Measurements from ENCODE around the gene LCE4A. TPM values are rescaled to one million over a fixed set of nuclear protein-coding genes. Genes with fewer than 3 reads are reported as not detected.

LCE4A gene
- total RNA-seq, 1 experiment from 2014 or later = not detected

GRCh38 chr1:152743371-152744145, 35.6 kb downstream of the LCE4A start:
- POLR2A ChIA-PET = no interaction called here
- no peaks in the 10 kb centered on the region for H3K36me3 ChIP-seq (ENCODE audit: control insufficient read depth, insufficient read depth, low read length)
- Mint-ChIP-seq H3K27ac (ENCODE audit: unreplicated experiment) (no peak overlapping the region), H3K36me3 (ENCODE audit: insufficient read depth, unreplicated experiment) (no peaks in the 10 kb centered on the region), H3K27me3 (ENCODE audit: insufficient read depth, unreplicated experiment) (no peaks in the 10 kb centered on the region), H3K9me3 (ENCODE audit: unreplicated experiment) (no peaks in the 10 kb centered on the region), H3K4me3 (ENCODE audit: unreplicated experiment) (no peak overlapping the region), H3K4me1 (ENCODE audit: low read depth, unreplicated experiment) (peaks cover 22% of the 10 kb centered on the region)
- CTCF ChIA-PET = no interaction called here
- H3K27me3 ChIP-seq (replicated peaks; ENCODE audit: control insufficient read depth, insufficient read depth, low read length) = no peaks in the 10 kb centered on the region
- no TSS peak for BruUV-seq (replicated peaks)
- no peak for TF ChIP-seq CTCF (IDR thresholded peaks at IDR 0.05; ENCODE audit: insufficient read depth in 1 of 2, low read depth in 1 of 2, low read length in 1 of 2, severe bottlenecking in 1 of 2, unreplicated experiment in 1 of 2)
- no peak for DNase-seq
- intact Hi-C loops (cut with micrococcal nuclease; ENCODE audit: unreplicated experiment) = no loop called here
- H3K4me3 ChIP-seq (ENCODE audit: low read depth, low read length) = no peak overlapping the region
- H3K4me1 ChIP-seq = peaks cover 25% of the 10 kb centered on the region
- H3K9me3 ChIP-seq = no peaks in the 10 kb centered on the region

GRCh38 chr1:152745289-152745704, 37.3 kb downstream of the LCE4A start:
- H3K4me1 ChIP-seq = peaks cover 25% of the 10 kb centered on the region
- no peaks in the 10 kb centered on the region for H3K9me3 ChIP-seq
- no TSS peak for BruUV-seq (replicated peaks)
- ChIA-PET POLR2A (no interaction called here), CTCF (no interaction called here)
- H3K4me3 Mint-ChIP-seq (ENCODE audit: unreplicated experiment) = peak overlapping the region; percentile 36
- no peaks in the 10 kb centered on the region for H3K36me3 Mint-ChIP-seq (ENCODE audit: insufficient read depth, unreplicated experiment)
- H3K4me1 Mint-ChIP-seq (ENCODE audit: low read depth, unreplicated experiment) = peaks cover 22% of the 10 kb centered on the region
- H3K4me3 ChIP-seq (ENCODE audit: low read depth, low read length) = no peak overlapping the region
- no peaks in the 10 kb centered on the region for H3K27me3 ChIP-seq (replicated peaks; ENCODE audit: control insufficient read depth, insufficient read depth, low read length)
- DNase-seq = peak in 1 of 2 experiments; percentile 29
- H3K36me3 ChIP-seq (ENCODE audit: control insufficient read depth, insufficient read depth, low read length) = no peaks in the 10 kb centered on the region
- intact Hi-C loops (cut with micrococcal nuclease; ENCODE audit: unreplicated experiment) = no loop called here
- H3K9me3 Mint-ChIP-seq (ENCODE audit: unreplicated experiment) = no peaks in the 10 kb centered on the region
- H3K27ac Mint-ChIP-seq (ENCODE audit: unreplicated experiment) = peak overlapping the region; percentile 76
- H3K27me3 Mint-ChIP-seq (ENCODE audit: insufficient read depth, unreplicated experiment) = no peaks in the 10 kb centered on the region
- TF ChIP-seq CTCF (IDR thresholded peaks at IDR 0.05; ENCODE audit: insufficient read depth in 1 of 2, low read depth in 1 of 2, low read length in 1 of 2, severe bottlenecking in 1 of 2, unreplicated experiment in 1 of 2) = no peak

GRCh38 chr1:152745765-152746444, 37.9 kb downstream of the LCE4A start:
- Mint-ChIP-seq H3K27ac (ENCODE audit: unreplicated experiment) (peak overlapping the region; percentile 76), H3K9me3 (ENCODE audit: unreplicated experiment) (no peaks in the 10 kb centered on the region), H3K4me3 (ENCODE audit: unreplicated experiment) (peak overlapping the region; percentile 36), H3K36me3 (ENCODE audit: insufficient read depth, unreplicated experiment) (no peaks in the 10 kb centered on the region), H3K27me3 (ENCODE audit: insufficient read depth, unreplicated experiment) (peaks cover 2% of the 10 kb centered on the region), H3K4me1 (ENCODE audit: low read depth, unreplicated experiment) (peaks cover 22% of the 10 kb centered on the region)
- CTCF ChIA-PET = no interaction called here
- no peak for TF ChIP-seq CTCF (IDR thresholded peaks at IDR 0.05; ENCODE audit: insufficient read depth in 1 of 2, low read depth in 1 of 2, low read length in 1 of 2, severe bottlenecking in 1 of 2, unreplicated experiment in 1 of 2)
- peak in 1 of 2 experiments; percentile 55 for DNase-seq
- POLR2A ChIA-PET = no interaction called here
- Histone ChIP-seq H3K27me3 (replicated peaks; ENCODE audit: control insufficient read depth, insufficient read depth, low read length) (no peaks in the 10 kb centered on the region), H3K4me1 (peaks cover 25% of the 10 kb centered on the region), H3K9me3 (no peaks in the 10 kb centered on the region), H3K4me3 (ENCODE audit: low read depth, low read length) (no peak overlapping the region), H3K36me3 (ENCODE audit: control insufficient read depth, insufficient read depth, low read length) (no peaks in the 10 kb centered on the region)
- intact Hi-C loops (cut with micrococcal nuclease; ENCODE audit: unreplicated experiment) = no loop called here
- BruUV-seq (replicated peaks) = TSS peak; percentile 27
